ENCODE data around the gene CDCP2.

The CDCP2 gene

GRCh38 chr1:54136269-54136896 lies 16.4 kb downstream of the CDCP2 start:
- DNase-seq (ENCODE audit: low spot score): no peak

- DNase-seq (ENCODE audit: low spot score): no peak
Observed at GRCh38 chr1:54135436-54136120, 17.2 kb downstream of the CDCP2 start.

- no peak for DNase-seq (ENCODE audit: low spot score)
Observed at GRCh38 chr1:54134295-54134694, 18.5 kb downstream of the CDCP2 start.

GRCh38 chr1:54132495-54132894 lies 20.3 kb downstream of the CDCP2 start:
- no peak for DNase-seq (ENCODE audit: low spot score)

GRCh38 chr1:54131419-54131818 lies 21.4 kb downstream of the CDCP2 start:
- DNase-seq (ENCODE audit: low spot score): no peak

GRCh38 chr1:54129858-54130257 lies 22.9 kb downstream of the CDCP2 start:
- no peak for DNase-seq (ENCODE audit: low spot score)

GRCh38 chr1:54127594-54128300 lies 25.1 kb downstream of the CDCP2 start:
- DNase-seq (ENCODE audit: low spot score): no peak

- no peak for DNase-seq (ENCODE audit: low spot score)
Observed at GRCh38 chr1:54126271-54126815, 26.5 kb downstream of the CDCP2 start.

GRCh38 chr1:54125386-54126070 lies 27.3 kb downstream of the CDCP2 start:
- DNase-seq (ENCODE audit: low spot score): no peak

- DNase-seq (ENCODE audit: low spot score): no peak
Observed at GRCh38 chr1:54124906-54125305, 27.9 kb downstream of the CDCP2 start.

GRCh38 chr1:54124472-54124871 lies 28.3 kb downstream of the CDCP2 start:
- DNase-seq (ENCODE audit: low spot score): no peak

GRCh38 chr1:54122992-54123391 lies 29.8 kb downstream of the CDCP2 start:
- no peak for DNase-seq (ENCODE audit: low spot score)

- DNase-seq (ENCODE audit: low spot score): no peak
Observed at GRCh38 chr1:54122135-54122751, 30.6 kb downstream of the CDCP2 start.

- peak; percentile 63 for DNase-seq (ENCODE audit: low spot score)
Observed at GRCh38 chr1:54121482-54122134, 31.2 kb downstream of the CDCP2 start.

- DNase-seq (ENCODE audit: low spot score): no peak
Observed at GRCh38 chr1:54120698-54121481, 31.9 kb downstream of the CDCP2 start.

- DNase-seq (ENCODE audit: low spot score): no peak
Observed at GRCh38 chr1:54120018-54120697, 32.6 kb downstream of the CDCP2 start.

- no peak for DNase-seq (ENCODE audit: low spot score)
Observed at GRCh38 chr1:54118704-54119103, 34.1 kb downstream of the CDCP2 start.

GRCh38 chr1:54117815-54118563 lies 34.8 kb downstream of the CDCP2 start:
- DNase-seq (ENCODE audit: low spot score): no peak

- DNase-seq (ENCODE audit: low spot score): no peak
Observed at GRCh38 chr1:54115520-54115919, 37.3 kb downstream of the CDCP2 start.
